CD8-positive, alpha-beta memory T cell (primary cell): ENCODE data around the gene NCAM1. TPM values are rescaled to one million over a fixed set of nuclear protein-coding genes. Genes with fewer than 3 reads are reported as not detected.
"Not testable (repeated sequence)": the region's sequence is repeated elsewhere in the genome, so short reads cannot be mapped to it uniquely, and the experiment has no call there.

Experiments used
- CTCF ChIA-PET: fragments of 350-600 bp; sonication (Branson Sonifier 250); formaldehyde crosslinking; loops from one replicate; lab custom pipeline; 2021; ENCODE audit warnings: antibody characterized with exemption; lab: Charles Lee
- POLR2A ChIA-PET: fragments of 350-600 bp; sonication (Branson Sonifier 250); formaldehyde crosslinking; loops from one replicate; lab custom pipeline; 2021; ENCODE audit warnings: antibody characterized with exemption; lab: Charles Lee
- DNase-seq, 5 donors: peaks; one replicate each; pipeline versions ENCODE4 v3.0.0 to v3.0.0-alpha.2; 2020 to 2022; ENCODE audit warnings: mixed read lengths in 1 of 5
- H3K27ac ChIP-seq: one replicate; pipeline ENCODE4 v1.7.0; 2013; ENCODE audit warnings: low read depth, mild to moderate bottlenecking, low read length, moderate library complexity
- H3K27me3 ChIP-seq: 2 replicates; pipeline ENCODE4 v1.7.0; 2013; ENCODE audit warnings: low read length, mild to moderate bottlenecking; ENCODE audit not compliant: insufficient read depth, poor library complexity, severe bottlenecking
- H3K36me3 ChIP-seq: 2 replicates; pipeline ENCODE4 v1.7.0; 2013; ENCODE audit warnings: mild to moderate bottlenecking, low read length, moderate library complexity; ENCODE audit not compliant: insufficient read depth
- H3K4me1 ChIP-seq: 2 replicates; pipeline ENCODE4 v1.7.0; 2013; ENCODE audit warnings: mild to moderate bottlenecking, low read length, moderate library complexity; ENCODE audit not compliant: insufficient read depth
- H3K4me3 ChIP-seq: 2 replicates; pipeline ENCODE4 v1.7.0; 2013; ENCODE audit warnings: mild to moderate bottlenecking, low read length
- H3K9me3 ChIP-seq: 2 replicates; pipeline ENCODE4 v1.7.0; 2013; ENCODE audit warnings: mild to moderate bottlenecking, low read length
- H3K27ac Mint-ChIP-seq, 8 donors: one replicate each; pipeline ENCODE4 v1.8.0; 2020 to 2021; ENCODE audit warnings: mixed read lengths in 8 of 8, mild to moderate bottlenecking in 6 of 8, inconsistent platforms in 3 of 8, moderate library complexity in 3 of 8
- H3K27me3 Mint-ChIP-seq, 2 donors: one replicate each; pipeline ENCODE4 v1.8.0; 2020 to 2021; ENCODE audit warnings: mixed read lengths in 2 of 2, mild to moderate bottlenecking in 1 of 2, moderate library complexity in 1 of 2
- H3K36me3 Mint-ChIP-seq, 3 donors: one replicate each; pipeline ENCODE4 v1.8.0; 2020 to 2021; ENCODE audit warnings: mixed read lengths in 3 of 3, inconsistent platforms in 1 of 3, mild to moderate bottlenecking in 1 of 3
- H3K4me1 Mint-ChIP-seq, 3 donors: one replicate each; pipeline ENCODE4 v1.8.0; 2020 to 2021; ENCODE audit warnings: mixed read lengths in 3 of 3, inconsistent platforms in 1 of 3, mild to moderate bottlenecking in 1 of 3
- H3K4me3 Mint-ChIP-seq, 7 donors: one replicate each; pipeline ENCODE4 v1.8.0; 2020 to 2021; ENCODE audit warnings: mixed read lengths in 7 of 7, mild to moderate bottlenecking in 6 of 7, moderate library complexity in 4 of 7, inconsistent platforms in 2 of 7
- H3K9me3 Mint-ChIP-seq, 5 donors: one replicate each; pipeline ENCODE4 v1.8.0; 2020 to 2022; ENCODE audit warnings: mixed read lengths in 5 of 5, mild to moderate bottlenecking in 3 of 5, moderate library complexity in 2 of 5, inconsistent platforms in 1 of 5
- polyA plus RNA-seq: library from polyadenylated mRNA; unstranded; fragments of 300-500 nt; fragmentation: Illumina TruSeq; gene quantifications from one replicate; pipeline ENCODE4 v1.2.3, GENCODE V29; 2021
- total RNA-seq, 2 experiments: library from RNA; stranded (reverse); gene quantifications; one replicate each; pipeline ENCODE4 v1.2.3, GENCODE V29; 2021

Gene NCAM1
- total and polyA plus RNA-seq, 3 experiments from 2014 or later, result 0.16 to 1.7 TPM; not detected in 1

DNA sequence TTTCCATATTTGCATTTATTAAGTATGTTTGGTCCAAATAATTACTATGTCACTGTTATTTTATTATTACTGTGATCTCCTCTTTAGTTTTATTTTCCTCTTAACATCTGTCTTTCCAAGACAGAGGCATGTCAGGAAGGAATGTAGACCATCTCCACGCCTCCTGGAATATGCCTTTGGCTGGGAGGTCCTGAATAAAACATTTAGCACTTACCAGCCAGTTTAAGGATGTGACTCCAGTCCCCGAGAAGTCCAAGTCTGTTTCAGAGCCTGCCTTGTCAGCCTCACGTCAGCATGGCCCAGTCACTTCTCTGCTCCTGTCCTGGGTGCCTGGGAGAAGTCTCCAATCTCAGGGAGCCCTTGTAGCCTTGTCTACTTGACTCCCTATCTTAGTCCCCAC is 74.5 kb downstream of the NCAM1 start:
- Mint-ChIP-seq H3K27ac (peak overlapping the region in 1 of 8 donors; percentile 34), H3K4me1 (no peaks in the 10 kb centered on the region), H3K27me3 (peaks cover 0 to 4% of the 10 kb centered on the region in 2 donors), H3K36me3 (no peaks in the 10 kb centered on the region), H3K9me3 (no peaks in the 10 kb centered on the region), H3K4me3 (no peak overlapping the region)
- CTCF ChIA-PET, result no interaction called here
- DNase-seq, result no peak
- H3K4me3 ChIP-seq, result no peak overlapping the region
- POLR2A ChIA-PET, result no interaction called here
- H3K27me3 ChIP-seq, result no peaks in the 10 kb centered on the region
- no peak overlapping the region for H3K27ac ChIP-seq
- no peaks in the 10 kb centered on the region for H3K9me3 ChIP-seq
- no peaks in the 10 kb centered on the region for H3K36me3 ChIP-seq
- no peaks in the 10 kb centered on the region for H3K4me1 ChIP-seq

DNA sequence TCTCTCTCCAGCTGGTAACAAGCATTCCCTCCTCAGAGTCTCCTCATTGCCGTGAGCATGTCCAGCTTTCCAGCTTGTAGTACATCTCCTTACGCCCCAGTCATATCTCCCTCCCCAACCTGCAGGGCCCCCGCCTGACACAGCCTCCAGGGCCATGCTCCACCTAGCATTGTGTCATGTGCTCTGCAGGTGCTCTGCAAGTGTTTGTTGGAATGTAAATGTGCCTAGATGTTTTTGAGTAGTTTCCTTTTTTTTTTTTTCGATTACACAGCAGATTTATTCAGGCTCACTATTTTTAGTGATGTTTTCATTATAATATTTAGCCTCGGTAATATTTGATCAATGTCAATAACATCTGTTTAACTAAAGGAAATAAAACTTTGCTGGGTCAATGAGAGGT is 82.5 kb downstream of the NCAM1 start:
- ChIA-PET CTCF (no interaction called here), POLR2A (no interaction called here)
- Mint-ChIP-seq H3K27ac (peak overlapping the region in 1 of 8 donors; percentile 48), H3K4me1 (no peaks in the 10 kb centered on the region), H3K4me3 (no peak overlapping the region), H3K27me3 (peaks cover 7 to 11% of the 10 kb centered on the region in 2 donors), H3K9me3 (peaks cover 0 to 5% (median 2%) of the 10 kb centered on the region in 5 donors), H3K36me3 (peaks cover 0 to 14% (median 0%) of the 10 kb centered on the region in 3 donors)
- H3K4me1 ChIP-seq, result no peaks in the 10 kb centered on the region
- H3K4me3 ChIP-seq, result no peak overlapping the region
- DNase-seq, result no peak
- H3K27me3 ChIP-seq, result no peaks in the 10 kb centered on the region
- no peaks in the 10 kb centered on the region for H3K9me3 ChIP-seq
- H3K27ac ChIP-seq, result no peak overlapping the region
- no peaks in the 10 kb centered on the region for H3K36me3 ChIP-seq

DNA sequence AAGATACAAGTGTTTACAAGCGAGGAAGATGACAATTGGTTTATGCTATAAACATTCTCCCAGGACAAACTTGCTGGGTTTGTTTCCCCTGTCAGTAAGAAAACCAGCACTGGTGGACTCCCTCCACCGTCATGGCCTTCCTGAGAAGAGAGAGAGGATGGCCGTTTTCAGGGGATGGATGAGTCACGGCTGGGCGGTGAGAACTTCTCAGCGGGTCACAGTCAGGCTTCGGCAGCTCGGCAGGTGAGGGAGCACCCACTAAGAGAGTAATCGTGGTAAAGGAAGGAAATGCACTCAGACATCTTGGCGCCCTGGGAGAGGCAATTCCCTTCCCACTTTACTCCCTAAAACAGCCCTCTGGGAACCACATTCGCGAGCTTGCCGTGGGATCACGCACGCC is 83.9 kb downstream of the NCAM1 start:
- no peaks in the 10 kb centered on the region for H3K4me1 ChIP-seq
- H3K4me3 ChIP-seq, result no peak overlapping the region
- CTCF ChIA-PET, result no interaction called here
- H3K9me3 ChIP-seq, result no peaks in the 10 kb centered on the region
- peaks cover 0 to 6% (median 2%) of the 10 kb centered on the region in 5 donors for H3K9me3 Mint-ChIP-seq
- POLR2A ChIA-PET, result no interaction called here
- peaks cover 7 to 11% of the 10 kb centered on the region in 2 donors for H3K27me3 Mint-ChIP-seq
- H3K4me1 Mint-ChIP-seq, result no peaks in the 10 kb centered on the region
- no peak overlapping the region for H3K4me3 Mint-ChIP-seq
- no peaks in the 10 kb centered on the region for H3K36me3 ChIP-seq
- no peaks in the 10 kb centered on the region for H3K27me3 ChIP-seq
- H3K27ac ChIP-seq, result no peak overlapping the region
- no peak for DNase-seq
- no peak overlapping the region for H3K27ac Mint-ChIP-seq
- peaks cover 0 to 17% (median 0%) of the 10 kb centered on the region in 3 donors for H3K36me3 Mint-ChIP-seq

DNA sequence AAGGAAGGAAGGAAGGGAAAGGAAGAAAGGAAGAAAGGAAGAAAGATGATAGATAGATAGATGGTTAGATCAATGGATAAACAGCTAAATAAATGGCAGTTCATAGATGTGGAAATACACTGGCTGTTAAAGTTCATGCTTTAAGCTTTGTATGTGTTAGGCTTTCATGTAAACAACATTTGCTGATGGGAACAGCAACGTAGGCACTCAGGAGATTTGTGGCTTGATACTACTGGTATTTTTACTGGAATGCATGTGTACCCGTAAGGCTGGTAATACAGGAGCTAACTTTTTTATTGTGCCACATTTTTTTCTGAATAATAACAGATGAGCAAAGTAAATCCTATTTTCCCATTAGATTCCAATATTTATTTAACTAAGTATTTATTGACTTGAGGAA is 85.6 kb downstream of the NCAM1 start:
- DNase-seq, result no peak
- Histone ChIP-seq H3K27me3 (no peaks in the 10 kb centered on the region), H3K9me3 (no peaks in the 10 kb centered on the region), H3K4me3 (no peak overlapping the region), H3K36me3 (no peaks in the 10 kb centered on the region), H3K4me1 (no peaks in the 10 kb centered on the region), H3K27ac (no peak overlapping the region)
- Mint-ChIP-seq H3K9me3 (peaks cover 0 to 6% (median 2%) of the 10 kb centered on the region in 5 donors), H3K4me3 (no peak overlapping the region), H3K27me3 (peaks cover 5 to 11% of the 10 kb centered on the region in 2 donors), H3K27ac (no peak overlapping the region), H3K36me3 (peaks cover 0 to 17% (median 0%) of the 10 kb centered on the region in 3 donors), H3K4me1 (no peaks in the 10 kb centered on the region)
- CTCF ChIA-PET, result no interaction called here
- POLR2A ChIA-PET, result no interaction called here

DNA sequence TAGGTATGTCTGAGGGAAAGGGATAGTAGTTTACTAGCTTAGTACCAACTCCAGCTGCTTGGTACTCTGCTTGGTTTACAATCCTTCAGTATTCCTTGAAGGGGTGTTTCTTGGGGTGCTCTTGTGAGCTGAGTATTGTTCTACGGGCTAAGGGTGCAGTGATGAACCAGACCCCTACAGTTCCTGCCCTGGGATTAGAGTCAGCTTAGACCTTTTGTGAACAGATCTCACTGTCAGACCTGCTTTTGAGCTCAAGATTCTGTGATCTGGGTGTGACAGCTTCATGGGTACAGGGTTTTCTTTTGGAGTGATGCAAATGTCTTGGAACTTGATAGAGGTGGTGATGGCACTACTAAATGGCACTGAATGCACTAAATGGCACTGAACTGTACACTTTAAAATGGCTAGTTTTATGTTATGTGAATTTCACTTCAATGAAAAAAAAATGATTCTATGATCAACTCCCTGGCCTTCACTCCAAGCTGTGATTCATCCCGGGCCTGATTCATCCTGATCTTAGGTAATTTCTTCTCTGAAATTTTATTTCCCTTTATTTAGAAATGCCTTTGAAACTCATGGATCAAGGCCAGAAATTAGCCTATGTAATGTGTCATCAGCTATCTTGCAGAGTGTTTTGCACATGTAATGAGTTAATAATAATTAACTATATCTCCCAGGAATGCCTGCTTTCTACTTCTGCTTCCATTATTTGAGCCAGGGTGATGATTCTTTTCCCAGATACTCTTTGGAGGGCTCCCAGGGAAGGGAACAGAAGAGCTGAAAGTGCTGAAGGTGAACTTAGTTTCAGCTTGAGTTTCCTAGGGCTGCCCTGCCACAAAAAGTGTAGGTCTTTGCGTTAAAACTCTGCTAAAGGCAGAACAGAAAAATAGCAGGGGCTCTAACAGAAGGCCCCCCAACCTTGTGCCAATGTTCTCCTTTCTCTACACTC is 87.9 kb downstream of the NCAM1 start:
- no peak overlapping the region for H3K4me3 ChIP-seq
- Mint-ChIP-seq H3K27ac (no peak overlapping the region), H3K4me1 (no peaks in the 10 kb centered on the region)

DNA sequence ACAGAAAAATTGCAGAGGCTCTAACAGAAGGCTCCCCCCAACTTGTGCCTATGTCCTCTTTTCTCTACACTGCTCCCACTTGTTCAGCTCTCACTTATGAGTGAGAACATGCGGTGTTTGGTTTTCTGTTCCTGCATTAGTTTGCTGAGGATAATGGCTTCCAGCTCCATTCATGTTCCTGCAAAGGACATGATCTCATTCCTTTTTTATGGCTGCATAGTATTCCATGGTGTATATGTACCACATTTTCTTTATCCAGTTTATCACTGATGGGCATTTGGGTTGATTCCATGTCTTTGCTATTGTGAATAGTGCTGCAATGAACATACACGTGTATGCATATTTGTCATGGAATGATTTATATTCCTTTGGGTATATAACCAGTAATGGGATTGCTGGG is 91.8 kb downstream of the NCAM1 start:
- H3K4me1 ChIP-seq, H3K27me3 Mint-ChIP-seq, H3K27ac ChIP-seq, H3K27ac Mint-ChIP-seq, POLR2A ChIA-PET, DNase-seq, H3K9me3 Mint-ChIP-seq, H3K36me3 Mint-ChIP-seq, H3K9me3 ChIP-seq, H3K27me3 ChIP-seq, H3K4me3 Mint-ChIP-seq, H3K4me3 ChIP-seq, H3K36me3 ChIP-seq, CTCF ChIA-PET, H3K4me1 Mint-ChIP-seq: not testable (repeated sequence)

More for the DNA sequence above, 87.9 kb downstream of the NCAM1 start:
- peaks cover 0 to 5% of the 10 kb centered on the region in 2 donors for H3K27me3 Mint-ChIP-seq
- CTCF ChIA-PET, result interaction anchor here (0.7 kb wide), 1 partner anchor 12 kb away, joined by 3 read pairs; no protein-coding TSS in a partner anchor
- H3K9me3 ChIP-seq, result no peaks in the 10 kb centered on the region
- H3K9me3 Mint-ChIP-seq, result peaks cover 0 to 6% (median 2%) of the 10 kb centered on the region in 5 donors
- POLR2A ChIA-PET, result no interaction called here
- no peaks in the 10 kb centered on the region for H3K4me1 ChIP-seq
- no peaks in the 10 kb centered on the region for H3K27me3 ChIP-seq
- peaks cover 0 to 8% (median 0%) of the 10 kb centered on the region in 3 donors for H3K36me3 Mint-ChIP-seq
- no peak for DNase-seq
- no peak overlapping the region for H3K4me3 Mint-ChIP-seq
- no peaks in the 10 kb centered on the region for H3K36me3 ChIP-seq
- no peak overlapping the region for H3K27ac ChIP-seq

DNA sequence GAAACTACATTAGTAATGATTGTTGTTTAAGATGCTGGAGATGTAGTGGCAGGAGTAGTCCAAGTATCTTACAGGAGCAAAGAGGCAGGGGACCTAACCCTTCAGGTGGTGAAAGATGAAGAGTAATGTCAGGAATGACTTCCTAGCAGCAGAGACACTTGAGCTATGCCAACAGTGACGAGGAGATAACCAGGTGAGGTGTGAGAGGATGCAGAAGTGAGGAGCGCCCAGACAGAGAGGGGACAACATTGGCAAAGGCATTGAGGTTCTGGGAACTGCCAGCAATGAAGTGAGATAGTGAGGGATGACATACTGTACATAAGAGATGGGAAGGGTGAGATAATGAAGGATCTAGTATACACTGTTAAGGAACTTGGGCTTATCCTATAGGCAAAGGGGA is 95.8 kb downstream of the NCAM1 start:
- Mint-ChIP-seq H3K36me3 (no peaks in the 10 kb centered on the region), H3K4me3 (no peak overlapping the region), H3K27ac (no peak overlapping the region), H3K27me3 (peaks cover 0 to 2% of the 10 kb centered on the region in 2 donors), H3K4me1 (no peaks in the 10 kb centered on the region), H3K9me3 (no peaks in the 10 kb centered on the region)
- H3K36me3 ChIP-seq, result no peaks in the 10 kb centered on the region
- H3K4me3 ChIP-seq, result no peak overlapping the region
- H3K4me1 ChIP-seq, result no peaks in the 10 kb centered on the region
- no peaks in the 10 kb centered on the region for H3K27me3 ChIP-seq
- CTCF ChIA-PET, result no interaction called here
- POLR2A ChIA-PET, result no interaction called here
- no peak for DNase-seq
- no peaks in the 10 kb centered on the region for H3K9me3 ChIP-seq
- no peak overlapping the region for H3K27ac ChIP-seq

DNA sequence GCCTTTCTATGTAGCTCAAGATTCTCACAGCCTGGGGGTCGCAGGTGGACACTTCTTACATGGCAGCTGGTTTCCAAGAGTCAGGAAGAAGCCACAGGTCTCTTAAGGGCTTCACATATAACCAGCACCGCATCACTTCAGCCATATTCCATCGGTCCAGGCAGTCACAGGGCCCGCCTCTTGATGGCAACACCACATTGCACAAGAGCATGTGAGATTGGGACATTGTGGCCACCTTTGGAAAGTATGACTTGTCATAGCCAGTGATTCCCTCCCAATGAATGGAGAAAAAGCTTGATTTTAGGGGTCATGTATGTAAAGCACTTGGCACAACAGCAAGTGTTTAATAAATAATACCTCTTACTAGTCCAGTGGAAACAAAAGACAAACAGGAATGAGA is 98.3 kb downstream of the NCAM1 start:
- Histone ChIP-seq H3K36me3 (no peaks in the 10 kb centered on the region), H3K27me3 (no peaks in the 10 kb centered on the region), H3K9me3 (no peaks in the 10 kb centered on the region), H3K4me1 (no peaks in the 10 kb centered on the region), H3K27ac (no peak overlapping the region), H3K4me3 (no peak overlapping the region)
- no peaks in the 10 kb centered on the region for H3K27me3 Mint-ChIP-seq
- no peaks in the 10 kb centered on the region for H3K36me3 Mint-ChIP-seq
- no peak for DNase-seq
- CTCF ChIA-PET, result no interaction called here
- POLR2A ChIA-PET, result no interaction called here
- no peak overlapping the region for H3K4me3 Mint-ChIP-seq
- no peaks in the 10 kb centered on the region for H3K4me1 Mint-ChIP-seq
- no peaks in the 10 kb centered on the region for H3K9me3 Mint-ChIP-seq
- no peak overlapping the region for H3K27ac Mint-ChIP-seq
